Nephron (organoid): ENCODE measurements around the gene ARHGAP6.

Source experiments
- H3K27ac Mint-ChIP-seq, 3 experiments: 2 replicates each; pipeline ENCODE4 v1.8.0; 2020; ENCODE audit warnings: mixed read lengths in 3 of 3, mild to moderate bottlenecking in 2 of 3, moderate library complexity in 1 of 3
- H3K27me3 Mint-ChIP-seq: 2 replicates; pipeline ENCODE4 v1.8.0; 2021; ENCODE audit warnings: low read depth, mild to moderate bottlenecking, moderate library complexity, mixed read lengths
- H3K36me3 Mint-ChIP-seq: 2 replicates; pipeline ENCODE4 v1.8.0; 2020; ENCODE audit warnings: low read depth, mixed read lengths
- H3K4me1 Mint-ChIP-seq: 2 replicates; pipeline ENCODE4 v1.8.0; 2020; ENCODE audit warnings: mixed read lengths
- H3K4me3 Mint-ChIP-seq, 3 experiments: 2 replicates each; pipeline ENCODE4 v1.8.0; 2020; ENCODE audit warnings: mild to moderate bottlenecking in 3 of 3, mixed read lengths in 3 of 3, moderate library complexity in 2 of 3
- H3K9me3 Mint-ChIP-seq: 2 replicates; pipeline ENCODE4 v1.8.0; 2020; ENCODE audit warnings: mixed read lengths
- CTCF ChIP-seq, 3 experiments: fragments of 200-600 bp; sonication (generic); IDR thresholded peaks; one replicate each; pipeline ENCODE4 v1.5.0; 2021; ENCODE audit warnings: antibody characterized with exemption in 3 of 3; ENCODE audit not compliant: unreplicated experiment in 3 of 3

ARHGAP6 gene

DNA sequence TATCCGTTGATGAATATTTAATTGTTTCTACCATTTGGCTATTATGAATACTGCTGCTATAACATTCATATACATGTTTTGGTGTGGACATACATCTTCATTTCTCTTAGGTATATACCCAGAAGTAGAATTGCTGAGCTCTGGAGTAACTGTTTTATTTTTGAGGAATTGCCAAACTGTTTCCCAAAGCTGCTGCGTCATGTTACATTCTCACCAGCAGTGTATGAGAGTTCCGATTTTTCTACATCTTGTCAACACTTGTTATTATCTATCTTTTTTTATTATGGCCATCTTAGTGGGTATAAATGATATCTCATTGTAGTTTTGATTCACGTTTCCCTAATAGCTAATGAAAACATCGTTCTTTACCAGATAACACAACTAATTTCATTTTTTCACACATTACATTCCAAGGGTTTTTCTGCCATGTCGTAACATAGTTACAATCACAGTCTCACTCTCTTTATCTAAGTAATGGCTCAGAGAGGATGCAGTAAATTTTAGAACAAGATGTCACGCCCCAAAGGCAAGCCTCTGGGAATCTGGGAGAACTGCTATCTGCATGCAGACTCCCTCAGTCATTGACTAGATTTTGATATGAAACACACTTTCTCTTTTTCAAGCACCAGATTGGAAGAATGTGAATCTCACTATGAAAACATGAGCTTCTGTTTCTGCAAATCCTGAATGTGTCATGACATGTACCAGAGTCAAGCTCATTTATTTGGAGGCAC lies 10.3 kb downstream of the ARHGAP6 start:
- no peaks in the 10 kb centered on the region for H3K36me3 Mint-ChIP-seq
- TF ChIP-seq CTCF (IDR thresholded peaks at IDR 0.05; ENCODE audit: unreplicated experiment in 3 of 3) = no peak
- no peak overlapping the region for H3K4me3 Mint-ChIP-seq
- H3K4me1 Mint-ChIP-seq = no peaks in the 10 kb centered on the region
- H3K27ac Mint-ChIP-seq = no peak overlapping the region
- no peaks in the 10 kb centered on the region for H3K9me3 Mint-ChIP-seq
- H3K27me3 Mint-ChIP-seq = no peaks in the 10 kb centered on the region

DNA sequence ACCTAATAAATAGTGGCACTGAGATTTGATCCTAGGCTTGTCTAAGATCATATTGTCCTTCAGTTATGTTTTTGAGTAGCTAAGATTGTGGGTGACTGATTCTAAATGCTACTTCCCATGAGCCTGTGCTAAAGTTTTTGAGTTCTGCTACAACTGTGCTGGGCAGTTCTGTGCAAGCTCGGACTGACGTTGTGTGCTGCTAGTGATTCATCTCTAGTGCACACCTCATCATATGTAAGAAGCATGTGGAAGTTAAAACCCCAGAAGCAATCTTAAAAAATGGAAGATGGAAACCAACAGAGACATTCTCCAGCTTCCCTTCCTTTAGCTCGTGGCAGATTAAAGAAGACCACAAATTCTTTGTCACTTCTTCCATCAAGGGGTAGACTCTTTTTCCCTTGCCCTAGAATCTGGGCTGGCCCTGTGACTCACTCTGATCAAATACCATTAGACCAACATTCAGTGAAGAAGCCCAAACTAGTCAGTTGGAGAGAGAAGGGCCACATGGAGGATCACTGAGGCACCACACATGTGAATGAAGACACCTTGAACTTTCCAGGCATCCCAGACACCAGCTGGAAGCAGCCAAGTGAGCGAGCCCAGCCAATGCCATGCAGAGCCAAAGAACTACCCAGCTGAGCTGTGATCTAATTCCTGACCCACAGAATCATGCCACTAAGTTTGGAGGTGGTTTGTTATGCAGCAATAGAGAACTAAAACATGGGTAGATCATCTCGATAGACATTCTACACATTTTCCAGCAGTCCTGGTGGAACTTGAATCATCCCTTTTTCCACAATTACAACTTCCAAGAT lies 16.8 kb downstream of the ARHGAP6 start:
- peaks cover under 1% of the 10 kb centered on the region for H3K9me3 Mint-ChIP-seq
- H3K36me3 Mint-ChIP-seq = no peaks in the 10 kb centered on the region
- H3K27me3 Mint-ChIP-seq = no peaks in the 10 kb centered on the region
- no peak overlapping the region for H3K4me3 Mint-ChIP-seq
- no peak for TF ChIP-seq CTCF (IDR thresholded peaks at IDR 0.05; ENCODE audit: unreplicated experiment in 3 of 3)
- H3K4me1 Mint-ChIP-seq = no peaks in the 10 kb centered on the region
- H3K27ac Mint-ChIP-seq = no peak overlapping the region

GRCh38 chrX:11647138-11647537 lies 18.6 kb downstream of the ARHGAP6 start:
- Mint-ChIP-seq H3K27me3 (no peaks in the 10 kb centered on the region), H3K4me1 (no peaks in the 10 kb centered on the region), H3K4me3 (no peak overlapping the region), H3K27ac (no peak overlapping the region), H3K36me3 (no peaks in the 10 kb centered on the region), H3K9me3 (peaks cover 4% of the 10 kb centered on the region)
- TF ChIP-seq CTCF (IDR thresholded peaks at IDR 0.05; ENCODE audit: unreplicated experiment in 3 of 3) = no peak

DNA sequence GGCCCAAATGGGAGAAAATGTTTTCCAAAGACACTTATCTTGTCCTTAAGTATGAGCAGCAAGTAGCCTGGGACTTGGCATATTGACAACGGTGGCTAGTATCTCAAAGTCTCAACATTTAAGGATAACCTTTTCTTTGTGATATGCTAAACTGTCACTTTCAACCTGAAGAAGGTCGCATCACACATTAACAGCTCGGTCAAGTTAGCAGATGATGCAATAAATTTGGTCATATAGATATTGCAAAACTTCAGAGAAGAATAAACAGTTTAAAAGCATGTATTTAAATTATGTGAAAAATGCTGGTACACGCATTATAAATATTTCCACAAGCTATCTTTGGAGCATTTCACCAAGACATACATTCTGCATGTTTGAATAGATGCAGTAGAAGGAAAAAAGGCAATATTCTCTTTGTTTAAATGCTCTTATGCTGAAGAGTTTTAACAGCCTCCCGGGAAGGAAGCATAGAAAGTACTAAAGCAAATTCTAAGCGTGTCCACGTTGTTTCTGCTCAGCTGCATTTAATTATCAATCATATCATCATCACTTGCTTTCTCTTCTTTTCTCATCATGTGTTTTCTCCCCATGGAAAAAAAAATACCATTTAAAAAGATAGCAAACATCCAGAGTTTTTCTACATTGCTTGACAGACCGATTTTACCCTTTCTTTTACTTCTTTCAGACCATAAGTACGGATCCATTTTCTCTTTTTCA lies 24.2 kb downstream of the ARHGAP6 start:
- no peak overlapping the region for H3K4me3 Mint-ChIP-seq
- no peaks in the 10 kb centered on the region for H3K27me3 Mint-ChIP-seq
- peaks cover 17% of the 10 kb centered on the region for H3K4me1 Mint-ChIP-seq
- no peak for TF ChIP-seq CTCF (IDR thresholded peaks at IDR 0.05; ENCODE audit: unreplicated experiment in 3 of 3)
- no peaks in the 10 kb centered on the region for H3K36me3 Mint-ChIP-seq
- H3K27ac Mint-ChIP-seq = no peak overlapping the region
- H3K9me3 Mint-ChIP-seq = peaks cover 4% of the 10 kb centered on the region

DNA sequence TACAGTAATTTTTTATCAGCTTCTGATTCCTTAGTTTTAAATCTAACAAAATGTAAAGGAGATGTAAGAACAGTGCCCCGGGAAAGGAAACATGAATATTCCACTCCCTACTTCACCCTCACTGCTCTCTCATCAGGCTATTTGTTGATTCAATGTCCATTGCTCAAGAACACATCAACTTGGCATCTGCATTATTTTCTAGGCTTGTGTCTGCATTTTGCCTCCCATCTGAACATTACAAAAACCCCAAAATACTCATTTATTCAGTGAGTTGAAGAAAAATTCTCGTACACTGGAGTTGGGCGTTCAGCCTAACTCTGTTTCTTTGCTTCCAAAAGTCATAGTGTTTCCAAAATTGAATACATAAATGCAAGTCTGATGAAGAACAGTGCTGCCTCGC lies 25.6 kb downstream of the ARHGAP6 start:
- Mint-ChIP-seq H3K27me3 (no peaks in the 10 kb centered on the region), H3K36me3 (no peaks in the 10 kb centered on the region), H3K4me3 (peak overlapping the region in 1 of 3 experiments; percentile 45)

More for the DNA sequence above, 25.6 kb downstream of the ARHGAP6 start:
- H3K27ac Mint-ChIP-seq = peak overlapping the region in 2 of 3 experiments; percentile 79 to 87
- peaks cover 17% of the 10 kb centered on the region for H3K4me1 Mint-ChIP-seq
- no peak for TF ChIP-seq CTCF (IDR thresholded peaks at IDR 0.05; ENCODE audit: unreplicated experiment in 3 of 3)
- peaks cover 4% of the 10 kb centered on the region for H3K9me3 Mint-ChIP-seq
